ENCODE measurements around the gene NSD2. TPM values are rescaled to one million over a fixed set of nuclear protein-coding genes. Genes with fewer than 3 reads are reported as not detected.

The NSD2 gene
- total RNA-seq, 2 donors from 2014 or later = 30.0 to 38.7 TPM

DNA sequence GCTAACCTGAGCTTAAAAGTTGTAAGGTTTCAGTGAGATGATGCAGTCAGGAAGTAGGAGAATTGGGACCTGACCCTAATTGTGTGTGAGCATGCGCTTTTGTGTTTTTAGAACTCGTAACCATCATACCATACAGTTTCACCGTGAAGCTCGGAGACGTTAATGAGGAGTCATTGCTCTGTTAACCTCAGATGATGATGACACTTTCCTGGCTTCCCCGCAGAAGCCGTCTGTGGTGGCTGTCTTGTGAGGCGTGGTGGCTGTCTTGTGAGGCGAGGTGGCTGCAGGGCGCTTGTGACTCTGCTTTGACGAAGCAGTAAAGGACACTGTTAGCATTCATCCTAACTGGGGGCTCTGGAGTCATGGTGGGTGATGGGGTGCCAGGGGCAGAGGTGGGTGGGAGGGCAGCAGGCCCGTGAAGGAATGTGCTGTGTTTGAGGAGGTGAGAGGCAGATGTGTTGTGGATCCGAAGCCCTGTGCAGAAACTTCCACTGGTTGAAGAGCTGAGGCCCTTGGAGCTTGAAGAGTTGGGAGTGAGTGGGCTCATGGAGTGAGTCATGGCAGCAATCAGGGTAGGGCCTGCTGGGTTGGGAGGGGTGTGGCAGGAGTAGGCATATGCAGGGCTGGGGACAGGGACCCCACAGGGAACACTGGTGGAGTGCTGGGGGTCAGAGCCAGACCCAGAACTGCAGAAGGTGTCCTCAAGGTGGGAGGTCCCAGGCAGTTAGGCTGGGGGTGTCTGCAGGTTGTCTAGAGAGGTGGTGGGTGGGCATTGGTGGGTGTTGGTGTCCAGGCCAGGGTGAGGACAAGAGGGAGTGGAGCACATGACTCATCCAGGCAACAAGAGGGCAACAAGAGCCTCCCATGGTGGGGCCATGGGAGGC, 57.4 kb downstream of the NSD2 start:
- ATAC-seq (peak in 1 of 2 donors; percentile 14), DNase-seq (no peak)
- intact Hi-C loops (cut with DNase I) = no loop called here

DNA sequence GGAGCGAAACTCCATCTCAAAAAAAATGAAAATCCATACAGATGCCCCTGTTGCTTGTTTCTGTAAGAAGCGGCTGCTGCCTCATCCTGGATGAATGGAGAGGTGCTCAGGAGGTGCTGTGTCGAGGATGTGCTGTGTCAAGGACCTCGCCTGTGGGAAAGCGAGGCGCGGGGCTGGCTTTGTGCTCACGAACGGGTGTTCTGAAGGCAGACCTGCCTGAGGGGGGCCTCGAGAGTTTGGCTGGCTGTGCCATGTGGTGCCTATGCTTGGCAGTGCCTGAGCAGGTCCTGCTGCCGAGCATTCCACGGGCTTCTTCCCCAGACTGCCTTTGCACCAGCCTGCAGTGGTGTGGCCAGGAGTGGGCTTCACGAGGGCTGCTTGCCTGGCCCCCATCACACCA, 61.5 kb downstream of the NSD2 start:
- DNase-seq (no peak), ATAC-seq (no peak)
- intact Hi-C loops (cut with DNase I) = no loop called here

DNA sequence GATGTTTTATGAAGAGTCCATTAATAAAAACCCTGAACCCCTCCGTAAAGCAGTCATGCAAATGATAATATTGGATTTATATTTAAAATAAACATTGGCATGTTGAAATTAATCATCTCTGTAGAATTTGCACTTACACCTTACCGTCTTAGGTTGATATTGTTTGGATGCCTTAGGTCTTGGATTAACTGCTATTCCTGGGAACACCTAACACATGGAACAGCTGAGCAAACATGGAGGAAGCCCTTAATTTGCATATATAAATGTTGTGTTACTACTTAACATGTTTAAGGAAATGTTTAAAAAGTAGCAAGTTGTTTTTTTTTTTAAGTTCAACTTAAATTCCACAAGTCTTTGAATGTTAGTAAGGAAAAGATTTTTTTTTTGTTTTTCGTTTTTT, 62.5 kb downstream of the NSD2 start:
- intact Hi-C loops (cut with DNase I) = no loop called here
- DNase-seq (no peak), ATAC-seq (no peak)

DNA sequence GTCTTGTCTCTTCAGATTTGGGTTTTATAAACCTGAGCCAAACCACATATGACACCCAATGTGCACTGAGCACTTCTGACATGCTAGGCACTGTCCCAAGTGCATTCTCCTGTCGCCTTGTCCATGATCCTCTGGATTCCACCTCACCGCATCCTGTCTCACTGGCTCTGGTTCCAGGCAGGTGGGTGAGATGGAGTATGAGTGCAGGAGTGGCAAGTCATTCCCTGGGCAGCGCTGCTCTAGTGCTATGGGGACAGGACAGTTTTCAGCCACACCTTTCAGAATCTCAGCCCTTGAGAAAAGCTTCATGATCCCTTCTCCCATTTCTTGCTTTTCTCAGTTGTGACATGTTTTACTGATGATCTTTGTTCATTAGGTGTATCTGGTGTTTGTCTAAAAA, 66.4 kb downstream of the NSD2 start:
- intact Hi-C loops (cut with DNase I) = no loop called here
- DNase-seq (no peak), ATAC-seq (no peak)

DNA sequence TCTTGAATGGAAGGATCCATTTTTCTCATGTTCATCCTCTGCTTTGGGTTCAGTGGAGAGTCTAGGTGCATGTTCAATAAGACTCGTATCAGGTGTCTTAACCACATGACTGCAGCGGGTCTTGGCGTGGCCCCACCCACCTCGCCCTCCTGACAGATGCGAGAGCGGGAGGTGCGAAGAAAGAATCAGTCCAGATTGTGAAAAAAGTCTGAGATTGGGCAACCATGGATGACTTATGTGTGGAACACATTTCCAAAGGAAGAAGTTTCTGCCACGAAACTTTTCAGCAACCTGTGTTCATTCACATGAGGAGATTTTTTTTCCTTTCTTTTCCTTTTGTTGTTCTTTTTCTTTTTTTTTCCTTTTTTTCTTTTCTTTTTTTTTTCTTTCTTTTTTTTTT, 66.8 kb downstream of the NSD2 start:
- DNase-seq = no peak
- no peak for ATAC-seq
- intact Hi-C loops (cut with DNase I) = no loop called here

DNA sequence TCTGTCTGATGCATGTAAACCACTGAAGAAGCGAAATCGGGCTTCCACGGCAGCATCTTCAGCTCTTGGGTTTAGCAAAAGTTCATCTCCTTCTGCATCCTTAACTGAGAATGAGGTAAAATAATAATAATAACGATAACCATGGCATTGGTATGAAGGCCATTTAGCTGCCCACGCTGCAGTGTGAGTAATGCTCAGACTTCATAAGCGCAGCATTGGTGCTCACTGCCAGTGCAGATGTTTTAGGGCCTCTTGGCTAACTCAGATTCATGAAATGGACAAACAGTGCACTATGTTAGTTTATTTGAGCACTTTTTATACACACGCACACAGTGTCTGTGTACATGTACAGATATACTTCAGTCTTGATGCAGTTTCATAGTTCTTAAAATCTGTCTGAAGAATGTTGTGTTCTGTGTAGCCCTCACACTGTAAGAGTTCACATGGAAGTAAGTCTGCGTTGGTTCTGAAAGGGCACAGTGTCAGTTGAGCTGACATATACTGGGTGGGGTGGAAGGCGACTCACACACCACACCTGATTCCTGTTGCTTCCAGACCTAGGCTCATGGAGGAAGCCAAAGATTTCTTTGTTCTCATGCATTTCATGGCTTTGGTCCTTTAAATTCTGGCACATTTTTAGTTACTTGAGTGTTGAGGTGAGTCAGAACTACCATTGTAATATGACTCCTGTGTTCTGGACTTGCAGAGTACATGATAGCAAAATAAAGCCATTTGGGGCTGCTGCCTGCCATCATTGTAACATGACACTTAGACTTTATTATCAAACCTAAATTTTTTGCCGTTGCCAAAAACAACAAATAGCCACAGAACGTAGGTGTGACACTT, 68.7 kb downstream of the NSD2 start:
- intact Hi-C loops (cut with DNase I) = no loop called here
- DNase-seq (no peak), ATAC-seq (peak; percentile 41 to 81)

DNA sequence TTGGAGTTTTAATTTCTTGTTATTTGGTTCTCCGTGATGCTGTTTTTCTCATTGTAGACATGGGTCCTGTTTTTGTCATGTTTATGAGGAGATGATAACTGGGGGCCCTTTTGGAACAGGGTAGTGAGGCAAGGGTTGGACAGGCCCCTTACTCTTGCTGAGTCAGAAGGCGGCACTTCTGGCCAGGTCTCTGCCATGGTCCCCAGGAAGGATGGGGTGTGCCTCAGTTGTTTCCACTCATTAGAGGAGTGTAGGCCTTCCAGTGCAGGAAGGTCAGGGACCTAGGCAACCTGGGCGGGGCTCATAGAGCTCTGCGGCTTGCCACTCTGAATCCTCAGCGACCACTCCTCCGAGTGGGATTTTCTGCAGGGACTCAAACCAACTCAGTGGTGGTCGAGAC, 69.4 kb downstream of the NSD2 start:
- DNase-seq (no peak), ATAC-seq (peak in 1 of 2 donors; percentile 62)

DNA sequence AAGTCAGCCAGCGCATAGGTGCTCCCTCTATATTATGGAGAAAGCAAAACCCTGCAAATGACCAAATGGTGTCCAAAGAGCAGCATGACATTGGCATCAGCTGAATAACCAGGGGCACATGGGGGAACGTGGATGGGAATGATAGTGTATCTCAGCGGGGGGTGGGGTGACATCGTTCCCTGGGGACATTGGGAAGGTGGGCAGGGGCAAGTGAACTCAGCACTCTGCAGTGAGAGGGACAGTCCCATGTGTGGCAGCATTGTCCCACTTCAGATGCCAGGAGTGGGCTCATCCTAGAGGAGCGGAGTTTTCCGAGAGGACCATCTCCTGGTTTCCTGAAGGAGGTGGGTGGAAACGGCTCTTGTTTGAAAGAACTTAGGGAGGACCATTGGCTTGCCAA, 72.7 kb downstream of the NSD2 start:
- DNase-seq = no peak
- no peak for ATAC-seq
- intact Hi-C loops (cut with DNase I) = no loop called here

More for the DNA sequence above, 69.4 kb downstream of the NSD2 start:
- intact Hi-C loops (cut with DNase I) = no loop called here

DNA sequence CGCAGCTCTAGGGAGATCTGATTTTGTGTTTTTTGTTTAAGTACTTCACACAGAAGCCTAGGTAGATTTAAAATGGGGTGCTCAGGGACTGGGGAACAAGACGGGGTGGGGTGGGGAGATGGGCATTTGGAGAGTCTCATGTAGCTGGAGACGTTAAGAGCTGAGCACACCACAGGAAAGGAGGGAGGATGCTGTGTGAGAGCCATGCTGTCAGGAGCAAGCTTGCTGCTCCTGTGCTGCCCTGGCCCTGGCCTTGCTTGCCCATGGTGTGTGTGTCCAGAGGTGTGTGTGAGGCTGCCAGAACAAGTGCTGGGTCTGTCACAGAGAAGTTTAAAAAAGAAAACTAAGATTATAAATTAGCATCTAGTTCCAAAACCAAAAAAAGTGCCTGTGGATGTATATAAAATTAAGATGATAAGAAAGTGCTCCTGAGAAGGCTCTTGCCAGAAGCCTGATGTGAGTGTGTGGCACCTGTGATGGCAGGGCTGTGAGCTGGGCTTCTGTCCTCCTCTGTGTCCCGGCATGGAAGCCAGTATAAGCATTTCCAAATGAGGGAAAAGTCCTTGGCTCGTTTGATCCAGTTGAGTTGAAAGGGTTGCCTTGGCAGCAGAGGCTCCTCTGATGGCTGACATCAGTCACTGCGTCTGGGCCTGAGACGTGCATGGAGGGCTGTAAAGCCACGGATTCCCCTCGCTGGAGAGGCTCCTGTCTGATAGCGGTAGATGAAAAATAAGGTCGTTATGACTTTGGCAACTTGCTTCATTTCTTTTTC, 74.1 kb downstream of the NSD2 start:
- DNase-seq = no peak
- intact Hi-C loops (cut with DNase I) = no loop called here

DNA sequence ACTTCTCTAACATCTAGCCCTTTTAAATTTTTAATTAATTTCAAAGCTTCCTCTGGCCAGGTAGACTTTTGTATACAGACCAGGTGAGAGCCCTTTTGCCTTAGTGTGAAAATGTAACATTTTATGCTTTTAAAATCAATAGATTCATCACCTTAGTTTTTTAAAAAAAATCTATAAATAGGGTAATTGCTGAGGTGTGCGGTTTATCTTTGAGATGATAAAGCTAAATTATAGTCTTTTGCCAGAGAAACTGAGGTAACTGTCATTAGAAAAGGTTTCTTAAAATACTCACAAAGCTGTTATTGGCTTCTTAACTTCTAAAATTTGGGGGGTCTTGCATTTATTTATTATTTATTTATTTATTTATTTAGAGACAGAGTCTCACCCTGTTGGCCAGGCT, 74.7 kb downstream of the NSD2 start:
- ATAC-seq (no peak), DNase-seq (no peak)
- intact Hi-C loops (cut with DNase I) = no loop called here

More for the DNA sequence above, 74.1 kb downstream of the NSD2 start:
- peak in 1 of 2 donors; percentile 56 for ATAC-seq

DNA sequence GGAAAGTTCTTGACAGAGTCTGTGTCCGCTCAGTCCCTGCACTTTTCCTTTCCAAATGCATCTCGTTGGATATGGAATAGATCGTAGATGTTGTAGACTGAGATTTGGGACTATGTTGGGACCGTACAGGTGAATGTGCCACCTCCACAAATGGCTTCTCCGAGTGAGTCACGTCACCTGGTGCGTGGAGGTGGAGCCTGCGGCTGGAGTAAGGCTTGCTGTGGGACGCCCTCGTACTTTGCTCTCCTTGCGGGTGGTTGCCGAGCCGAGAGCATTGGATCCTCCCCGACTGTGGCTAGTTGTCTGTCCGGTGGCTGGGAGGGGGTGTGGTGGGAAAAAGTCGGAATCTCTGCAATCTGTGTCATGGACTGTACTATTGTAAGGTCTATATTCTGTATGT, 77.0 kb downstream of the NSD2 start:
- DNase-seq (no peak), ATAC-seq (no peak)
- intact Hi-C loops (cut with DNase I) = no loop called here

DNA sequence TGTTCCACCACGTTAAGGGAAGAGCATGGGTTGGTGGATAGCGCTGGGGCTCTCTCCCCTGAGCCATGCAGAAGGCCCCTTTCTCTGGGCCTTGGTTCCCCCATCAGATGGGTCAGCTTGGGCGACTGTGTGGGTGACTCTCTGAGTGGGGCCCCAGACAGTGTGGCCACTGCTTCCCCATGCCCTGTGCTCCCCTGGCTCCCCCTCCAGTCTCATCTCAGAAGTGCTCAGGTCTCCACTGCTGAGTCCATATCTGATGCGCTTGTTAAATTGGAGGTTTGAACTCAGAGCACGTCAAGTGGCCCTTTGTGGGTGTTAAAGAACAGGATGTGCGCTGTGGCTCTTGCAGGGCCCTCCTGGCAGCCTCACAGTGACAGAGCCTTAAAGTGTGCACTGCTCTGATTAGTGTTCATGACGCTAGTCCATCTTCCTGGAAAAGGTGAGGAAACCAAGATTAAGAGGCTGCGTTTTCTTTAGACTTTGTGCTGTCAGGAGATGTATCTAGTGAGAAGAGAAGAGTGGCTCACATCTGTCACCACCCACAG, 77.8 kb downstream of the NSD2 start:
- intact Hi-C loops (cut with DNase I) = no loop called here
- no peak for DNase-seq
- ATAC-seq = peak; percentile 17 to 84

DNA sequence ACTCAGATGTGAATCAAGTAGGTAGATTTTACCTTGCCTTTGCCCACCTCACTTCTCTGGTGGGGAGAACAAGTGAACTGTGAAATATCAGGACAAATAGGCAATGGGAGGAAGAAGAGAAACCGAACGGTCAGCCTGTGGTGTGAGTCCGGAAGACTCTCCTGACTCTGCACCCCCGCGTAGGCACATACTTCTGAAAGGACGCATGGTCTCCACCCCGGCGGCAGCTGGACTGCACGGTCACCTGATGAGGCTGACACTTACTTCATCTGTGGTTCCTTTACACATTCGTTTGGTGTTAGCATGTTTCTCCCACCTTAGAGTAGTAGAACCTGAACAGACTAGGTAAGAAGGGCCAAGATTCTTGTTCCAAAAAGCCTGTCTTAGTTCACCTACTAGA, 79.2 kb downstream of the NSD2 start:
- intact Hi-C loops (cut with DNase I) = no loop called here
- no peak for ATAC-seq
- no peak for DNase-seq

DNA sequence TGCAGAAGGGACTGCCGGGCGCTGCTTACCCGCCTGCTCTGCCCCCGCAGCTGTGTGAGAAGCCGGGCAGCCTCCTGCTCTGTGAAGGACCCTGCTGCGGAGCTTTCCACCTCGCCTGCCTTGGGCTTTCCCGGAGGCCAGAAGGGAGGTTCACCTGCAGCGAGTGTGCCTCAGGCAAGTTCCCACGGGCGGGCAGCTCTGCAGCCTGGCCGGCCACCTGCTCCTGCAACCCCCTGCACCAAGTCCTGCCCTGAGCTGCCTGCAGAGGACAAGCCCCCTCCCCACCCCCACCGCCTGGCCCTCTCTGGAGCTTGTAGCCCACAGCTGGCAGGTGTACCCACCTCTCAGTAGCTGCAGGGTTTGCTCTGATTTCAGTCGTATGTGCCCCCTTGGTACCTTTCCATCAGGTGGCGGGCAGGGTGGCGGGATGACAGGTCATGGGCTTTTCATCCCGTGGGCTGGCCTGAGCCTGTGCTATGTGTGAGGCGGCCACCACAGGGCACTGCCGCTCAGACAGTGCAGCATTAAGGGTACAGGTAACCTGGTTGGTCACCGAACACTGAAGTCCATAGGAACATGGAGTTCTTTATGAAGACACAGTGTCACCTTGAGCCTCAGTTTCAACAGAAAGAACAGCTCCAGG, 81.0 kb downstream of the NSD2 start:
- no peak for DNase-seq
- no peak for ATAC-seq
- intact Hi-C loops (cut with DNase I) = no loop called here

DNA sequence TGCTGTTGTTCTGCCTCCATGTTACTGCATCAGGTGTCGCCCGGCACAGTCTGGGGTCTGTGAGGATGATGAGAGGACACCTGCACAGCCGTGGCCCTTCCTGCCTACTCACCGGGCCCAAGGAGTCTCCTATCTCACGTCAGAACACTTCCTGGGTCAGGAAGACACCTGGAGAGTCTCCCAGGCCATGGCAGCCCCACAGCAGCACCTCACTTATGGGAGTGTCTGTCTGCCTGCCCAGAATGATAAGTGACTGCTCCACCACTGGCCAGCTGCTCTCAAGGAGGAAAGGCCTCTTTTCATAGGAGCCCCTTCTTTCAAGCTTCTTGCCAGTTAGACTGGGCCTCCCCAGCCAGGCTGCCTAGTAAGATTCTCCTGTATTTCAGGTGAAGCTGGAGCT, 81.5 kb downstream of the NSD2 start:
- no peak for ATAC-seq
- DNase-seq = no peak

DNA sequence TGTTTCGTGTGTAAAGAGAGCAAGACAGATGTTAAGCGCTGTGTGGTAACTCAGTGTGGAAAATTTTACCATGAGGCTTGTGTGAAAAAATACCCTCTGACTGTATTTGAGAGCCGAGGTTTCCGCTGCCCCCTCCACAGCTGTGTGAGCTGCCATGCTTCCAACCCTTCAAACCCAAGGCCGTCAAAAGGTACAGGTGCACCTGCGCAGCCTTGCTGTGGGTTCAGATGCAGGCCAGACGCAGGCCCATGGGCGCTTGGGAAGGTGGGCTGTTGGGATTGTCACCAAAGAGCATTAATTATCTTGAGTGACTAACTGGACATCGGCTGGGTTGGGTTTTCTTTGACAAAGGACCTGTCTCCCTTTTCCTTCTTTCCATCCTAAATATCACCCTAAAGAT, 82.1 kb downstream of the NSD2 start:
- no peak for ATAC-seq
- intact Hi-C loops (cut with DNase I) = no loop called here
- no peak for DNase-seq

More for the DNA sequence above, 81.5 kb downstream of the NSD2 start:
- intact Hi-C loops (cut with DNase I) = no loop called here

DNA sequence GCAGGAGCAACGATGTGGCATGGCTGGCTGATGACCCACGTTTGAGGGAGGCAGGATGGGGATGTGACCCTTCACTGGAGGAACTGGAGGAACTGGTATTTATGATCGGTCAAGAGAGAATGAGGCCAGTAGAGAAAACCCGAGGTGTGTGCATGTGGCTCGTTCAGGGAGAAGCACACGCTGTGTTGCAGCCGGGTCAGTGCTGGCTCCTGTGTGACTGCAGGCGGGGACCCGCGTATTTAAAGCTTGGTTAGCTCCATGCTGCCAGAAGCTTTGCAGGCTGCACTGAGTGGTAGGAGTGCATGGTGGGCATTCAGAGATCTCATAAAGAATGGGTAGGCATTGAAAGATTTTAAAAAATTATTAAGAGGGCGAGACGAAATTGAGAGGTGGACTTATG, 85.4 kb downstream of the NSD2 start:
- intact Hi-C loops (cut with DNase I) = no loop called here
- ATAC-seq (no peak), DNase-seq (no peak)

DNA sequence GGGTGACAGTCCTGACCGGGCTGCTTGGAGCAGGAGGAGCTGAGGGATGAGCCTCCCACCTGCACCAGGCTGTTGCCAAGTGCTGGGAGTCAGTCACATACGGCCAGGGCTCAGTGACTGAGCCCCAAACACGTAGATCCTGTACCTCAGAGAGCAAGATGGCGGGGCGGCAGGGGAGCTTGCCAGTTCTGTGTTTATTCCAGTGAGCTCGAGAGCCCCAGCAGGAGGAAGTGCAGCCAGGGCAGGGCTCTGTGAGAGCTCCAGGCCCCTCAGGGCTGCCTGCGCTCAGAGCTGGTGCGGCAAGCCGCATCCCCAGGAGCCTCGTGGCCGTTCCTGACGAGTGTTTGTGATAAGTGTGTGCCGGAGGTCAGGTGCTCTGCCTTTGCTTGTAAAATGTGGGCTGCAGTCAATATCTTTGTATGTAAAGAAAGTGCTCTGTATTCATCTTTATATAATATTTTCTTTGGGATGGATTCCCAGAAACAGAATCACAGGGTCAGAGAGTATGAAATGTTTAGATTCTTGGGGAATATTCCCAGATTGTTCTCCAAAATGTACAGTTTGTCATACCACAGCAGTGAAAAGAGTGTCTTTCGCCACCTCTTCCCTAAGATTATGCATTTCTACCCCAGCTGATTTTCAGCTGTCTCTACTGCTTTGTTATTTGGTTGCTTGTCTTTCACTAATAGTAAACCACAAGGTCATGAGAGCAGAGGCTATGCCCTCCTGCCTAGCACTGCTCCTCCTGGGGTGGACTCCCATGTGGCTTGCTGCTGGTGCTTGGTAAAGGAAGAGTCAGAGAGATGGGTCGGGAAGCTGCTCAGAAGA, 87.3 kb downstream of the NSD2 start:
- ATAC-seq (peak in 1 of 2 donors; percentile 34), DNase-seq (no peak)
- intact Hi-C loops (cut with DNase I) = no loop called here
